ENCODE measurements around the gene UNC80. TPM values are rescaled to one million over a fixed set of nuclear protein-coding genes. Genes with fewer than 3 reads are reported as not detected.

Gene UNC80
- total and polyA plus RNA-seq, 2 experiments from 2014 or later = not detected

GRCh38 chr2:210027608-210028007, 256.0 kb downstream of the UNC80 start:
- peaks cover 5% of the 10 kb centered on the region; the same call in 1 of the 2 replicates for H3F3A ChIP-seq (ENCODE audit: insufficient read depth)
- no peaks in the 10 kb centered on the region for H3K9me2 ChIP-seq (ENCODE audit: insufficient read depth)
- peaks cover 16% of the 10 kb centered on the region for H3K36me3 ChIP-seq (ENCODE audit: low read depth)
- no peak overlapping the region for H3K27ac ChIP-seq
- in situ Hi-C loops (cut with MboI) = no loop called here
- TF ChIP-seq EZH2 (IDR thresholded peaks at IDR 0.05; ENCODE audit: insufficient read depth, poor library complexity, severe bottlenecking) (no peak), EZH2phosphoT487 (IDR thresholded peaks at IDR 0.05; ENCODE audit: insufficient read depth, low read depth) (no peak)
- H3K4me1 ChIP-seq (ENCODE audit: insufficient read depth) = no peaks in the 10 kb centered on the region
- no peak overlapping the region for H3K4me2 ChIP-seq (ENCODE audit: unreplicated experiment)
- H3K9me3 ChIP-seq (ENCODE audit: low read depth) = no peaks in the 10 kb centered on the region
- WGBS, 2 experiments (ENCODE audit: low coverage in 1 of 2, low lambda C conversion rate in 2 of 2, missing lambda C conversion rate in 2 of 2) = 94 to 97% methylated on average over 2 of the region's 2 CpGs
- no peaks in the 10 kb centered on the region for H3K79me2 ChIP-seq (ENCODE audit: insufficient read depth)
- H4K20me1 ChIP-seq (ENCODE audit: insufficient read depth) = no peaks in the 10 kb centered on the region
- no peak for DNase-seq
- H3K27me3 ChIP-seq (replicated peaks; ENCODE audit: insufficient read depth) = no peaks in the 10 kb centered on the region
- no peak overlapping the region for H3K9ac ChIP-seq
- no peak overlapping the region for H3K4me3 ChIP-seq
- H2AFZ ChIP-seq = no peak overlapping the region

DNA sequence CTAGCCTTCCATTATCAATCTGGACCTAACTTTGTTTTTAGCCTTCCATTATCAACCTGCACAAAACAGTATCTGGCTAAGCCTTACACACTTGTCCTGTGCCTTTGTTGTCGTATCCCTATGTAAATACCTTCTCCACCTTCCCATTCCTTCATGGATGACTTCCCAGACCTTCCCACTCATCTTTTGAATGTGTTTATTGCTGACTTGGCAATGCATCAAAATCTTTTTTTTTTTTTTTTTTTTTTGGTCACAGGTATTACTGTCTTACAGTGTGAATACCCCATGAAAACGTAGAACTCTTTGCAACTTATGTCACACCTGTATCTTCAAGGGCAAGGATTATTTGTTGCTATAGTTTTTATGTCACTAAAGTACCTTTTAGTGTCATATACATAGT, 256.5 kb downstream of the UNC80 start:
- no peaks in the 10 kb centered on the region for H3K9me3 ChIP-seq (ENCODE audit: low read depth)
- no peak overlapping the region for H3K4me3 ChIP-seq
- no peaks in the 10 kb centered on the region for H4K20me1 ChIP-seq (ENCODE audit: insufficient read depth)
- H3K79me2 ChIP-seq (ENCODE audit: insufficient read depth) = no peaks in the 10 kb centered on the region
- no peaks in the 10 kb centered on the region for H3K4me1 ChIP-seq (ENCODE audit: insufficient read depth)
- no peak overlapping the region for H2AFZ ChIP-seq
- TF ChIP-seq EZH2 (IDR thresholded peaks at IDR 0.05; ENCODE audit: insufficient read depth, poor library complexity, severe bottlenecking) = no peak
- H3K4me2 ChIP-seq (ENCODE audit: unreplicated experiment) = no peak overlapping the region
- H3K27ac ChIP-seq = no peak overlapping the region
- WGBS, 2 experiments (ENCODE audit: low coverage in 1 of 2, low lambda C conversion rate in 2 of 2, missing lambda C conversion rate in 2 of 2) = 97 to 100% methylated on average over 2 of the region's 2 CpGs
- H3F3A ChIP-seq (ENCODE audit: insufficient read depth) = peaks cover 5% of the 10 kb centered on the region; the same call in 1 of the 2 replicates
- no peak overlapping the region for H3K9ac ChIP-seq
- DNase-seq = no peak
- no peaks in the 10 kb centered on the region for H3K27me3 ChIP-seq (replicated peaks; ENCODE audit: insufficient read depth)
- peaks cover 16% of the 10 kb centered on the region for H3K36me3 ChIP-seq (ENCODE audit: low read depth)
- in situ Hi-C loops (cut with MboI) = no loop called here
- no peaks in the 10 kb centered on the region for H3K9me2 ChIP-seq (ENCODE audit: insufficient read depth)

DNA sequence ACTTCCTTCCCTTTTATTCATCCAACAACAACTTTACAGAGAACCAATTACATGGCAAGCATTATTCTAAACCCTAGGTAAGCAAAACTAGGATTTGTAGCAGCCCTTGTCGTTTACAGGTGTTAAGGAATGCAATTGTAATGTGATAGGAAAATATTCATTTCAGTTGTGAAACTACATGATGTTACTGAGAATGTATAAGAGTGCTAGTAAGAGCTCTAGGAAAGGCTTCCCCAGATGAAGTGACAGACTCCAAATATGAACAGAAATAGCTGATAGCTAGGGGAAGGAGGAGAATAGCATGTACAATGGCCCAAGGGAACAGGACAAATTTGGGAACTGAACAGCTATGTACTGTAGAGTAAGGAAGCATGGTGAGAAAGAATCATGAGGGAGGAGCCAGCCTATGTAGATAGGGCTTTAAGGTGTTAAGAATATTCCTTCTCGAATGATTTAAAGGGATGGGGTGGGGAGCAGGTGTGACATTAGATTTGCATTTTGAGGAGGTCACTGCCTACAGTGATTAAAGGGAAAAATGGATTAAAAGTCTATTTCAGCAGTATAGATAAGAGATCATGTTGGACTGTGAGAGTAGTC, 262.6 kb downstream of the UNC80 start:
- in situ Hi-C loops (cut with MboI) = no loop called here
- Histone ChIP-seq H3K27ac (no peak overlapping the region), H3K4me3 (no peak overlapping the region), H3K79me2 (ENCODE audit: insufficient read depth) (no peaks in the 10 kb centered on the region), H3K4me2 (ENCODE audit: unreplicated experiment) (no peak overlapping the region), H3K9me3 (ENCODE audit: low read depth) (no peaks in the 10 kb centered on the region), H3K36me3 (ENCODE audit: low read depth) (no peaks in the 10 kb centered on the region), H3K9me2 (ENCODE audit: insufficient read depth) (no peaks in the 10 kb centered on the region), H2AFZ (no peak overlapping the region), H3F3A (ENCODE audit: insufficient read depth) (peaks cover 5% of the 10 kb centered on the region; the same call in 1 of the 2 replicates), H3K9ac (no peak overlapping the region), H4K20me1 (ENCODE audit: insufficient read depth) (no peaks in the 10 kb centered on the region), H3K27me3 (replicated peaks; ENCODE audit: insufficient read depth) (no peaks in the 10 kb centered on the region), H3K4me1 (ENCODE audit: insufficient read depth) (no peaks in the 10 kb centered on the region)
- 95% methylated on average over 2 of the region's 2 CpGs for WGBS, 2 experiments (ENCODE audit: low coverage in 1 of 2, low lambda C conversion rate in 2 of 2, missing lambda C conversion rate in 2 of 2)
- no peak for DNase-seq
- TF ChIP-seq EZH2phosphoT487 (IDR thresholded peaks at IDR 0.05; ENCODE audit: insufficient read depth, low read depth) = no peak
- no peak for TF ChIP-seq EZH2 (IDR thresholded peaks at IDR 0.05; ENCODE audit: insufficient read depth, poor library complexity, severe bottlenecking)

GRCh38 chr2:210035679-210036078, 264.0 kb downstream of the UNC80 start:
- TF ChIP-seq EZH2 (IDR thresholded peaks at IDR 0.05; ENCODE audit: insufficient read depth, poor library complexity, severe bottlenecking) (no peak), EZH2phosphoT487 (IDR thresholded peaks at IDR 0.05; ENCODE audit: insufficient read depth, low read depth) (no peak)
- in situ Hi-C loops (cut with MboI) = no loop called here
- Histone ChIP-seq H3K9ac (no peak overlapping the region), H3K9me2 (ENCODE audit: insufficient read depth) (no peaks in the 10 kb centered on the region), H3K4me2 (ENCODE audit: unreplicated experiment) (no peak overlapping the region), H3K4me3 (no peak overlapping the region), H3K79me2 (ENCODE audit: insufficient read depth) (no peaks in the 10 kb centered on the region), H3K36me3 (ENCODE audit: low read depth) (0 out of 2 replicates have a peak, but pooled peaks cover 3% of the 10 kb centered on the region), H4K20me1 (ENCODE audit: insufficient read depth) (no peaks in the 10 kb centered on the region), H3K9me3 (ENCODE audit: low read depth) (no peaks in the 10 kb centered on the region), H3K4me1 (ENCODE audit: insufficient read depth) (no peaks in the 10 kb centered on the region), H3K27me3 (replicated peaks; ENCODE audit: insufficient read depth) (no peaks in the 10 kb centered on the region), H2AFZ (no peak overlapping the region), H3F3A (ENCODE audit: insufficient read depth) (no peaks in the 10 kb centered on the region), H3K27ac (no peak overlapping the region)
- DNase-seq = no peak
- WGBS, 2 experiments (ENCODE audit: low coverage in 1 of 2, low lambda C conversion rate in 2 of 2, missing lambda C conversion rate in 2 of 2) = 97 to 98% methylated on average over 4 of the region's 4 CpGs

All from GM23248 (cell line).